Breast epithelium (tissue), 3 donors: ENCODE results near the gene IFI27.

Experiments used
- POLR2A ChIP-seq: fragments of 450-650 bp; IDR thresholded peaks from one replicate; pipeline ENCODE4 v1.6.1; 2016; ENCODE audit warnings: antibody characterized with exemption, mild to moderate bottlenecking, moderate library complexity
- POLR2AphosphoS5 ChIP-seq, 3 donors: sonication (generic); formaldehyde crosslinking; IDR thresholded peaks; one replicate each; pipeline ENCODE4 v1.6.1; 2017; ENCODE audit warnings: antibody characterized with exemption in 3 of 3
- TF ChIP-seq, protein P1 (sequence below), 3 donors: fragments of 450-650 bp; IDR thresholded peaks; one replicate each; pipeline ENCODE4 v1.5.1; 2016 to 2017; ENCODE audit warnings: antibody characterized with exemption in 3 of 3, mild to moderate bottlenecking in 3 of 3, moderate library complexity in 3 of 3

DNA sequence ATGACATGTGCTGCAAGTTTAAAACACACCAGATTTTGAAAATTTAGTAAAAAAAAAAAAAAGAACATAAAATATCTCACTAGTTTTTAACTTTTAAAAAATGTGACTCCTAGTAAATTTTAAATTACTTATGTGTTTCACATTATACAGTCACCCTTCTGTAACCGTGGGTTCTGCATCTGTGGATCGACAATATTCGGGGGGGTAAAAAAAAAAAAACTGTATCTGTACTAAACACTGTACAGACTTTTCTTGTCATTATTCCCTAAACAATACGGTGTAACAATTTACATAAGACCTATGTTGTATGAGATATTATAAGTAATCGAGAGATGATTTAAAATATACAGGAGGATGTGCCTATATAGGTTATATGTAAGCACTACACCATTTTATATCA lies 32.7 kb upstream of the IFI27 start:
- TF ChIP-seq, protein P1, sequence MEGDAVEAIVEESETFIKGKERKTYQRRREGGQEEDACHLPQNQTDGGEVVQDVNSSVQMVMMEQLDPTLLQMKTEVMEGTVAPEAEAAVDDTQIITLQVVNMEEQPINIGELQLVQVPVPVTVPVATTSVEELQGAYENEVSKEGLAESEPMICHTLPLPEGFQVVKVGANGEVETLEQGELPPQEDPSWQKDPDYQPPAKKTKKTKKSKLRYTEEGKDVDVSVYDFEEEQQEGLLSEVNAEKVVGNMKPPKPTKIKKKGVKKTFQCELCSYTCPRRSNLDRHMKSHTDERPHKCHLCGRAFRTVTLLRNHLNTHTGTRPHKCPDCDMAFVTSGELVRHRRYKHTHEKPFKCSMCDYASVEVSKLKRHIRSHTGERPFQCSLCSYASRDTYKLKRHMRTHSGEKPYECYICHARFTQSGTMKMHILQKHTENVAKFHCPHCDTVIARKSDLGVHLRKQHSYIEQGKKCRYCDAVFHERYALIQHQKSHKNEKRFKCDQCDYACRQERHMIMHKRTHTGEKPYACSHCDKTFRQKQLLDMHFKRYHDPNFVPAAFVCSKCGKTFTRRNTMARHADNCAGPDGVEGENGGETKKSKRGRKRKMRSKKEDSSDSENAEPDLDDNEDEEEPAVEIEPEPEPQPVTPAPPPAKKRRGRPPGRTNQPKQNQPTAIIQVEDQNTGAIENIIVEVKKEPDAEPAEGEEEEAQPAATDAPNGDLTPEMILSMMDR (IDR thresholded peaks at IDR 0.05): no peak
- TF ChIP-seq POLR2A (no peak), POLR2AphosphoS5 (IDR thresholded peaks at IDR 0.05) (no peak)
